BE2C (cell line): ENCODE results near the gene KBTBD12.
"Not testable (repeated sequence)": the region's sequence is repeated elsewhere in the genome, so short reads cannot be mapped to it uniquely, and the experiment has no call there.

Experiments
- DNase-seq: peaks from one replicate; pipeline ENCODE4 v3.0.0-alpha.2; 2020
- H3K27me3 ChIP-seq: fragments of 250-450 bp; sonication (Bioruptor Pico); 2 replicates; pipeline ENCODE4 v1.5.1; 2020; ENCODE audit warnings: mild to moderate bottlenecking
- H3K36me3 ChIP-seq: fragments of 250-450 bp; sonication (Bioruptor Pico); 2 replicates; pipeline ENCODE4 v1.5.1; 2020; ENCODE audit warnings: mild to moderate bottlenecking
- H3K4me1 ChIP-seq: fragments of 250-450 bp; sonication (Bioruptor Pico); 2 replicates; pipeline ENCODE4 v1.5.1; 2020
- H3K4me3 ChIP-seq: 2 replicates; pipeline ENCODE4 v1.5.1; 2011; ENCODE audit warnings: low read depth, low read length
- H3K9me3 ChIP-seq: fragments of 250-450 bp; sonication (Bioruptor Pico); 2 replicates; pipeline ENCODE4 v1.5.1; 2020
- CTCF ChIP-seq: IDR thresholded peaks from 2 replicates; pipeline ENCODE4 v1.5.1; 2012; ENCODE audit warnings: mild to moderate bottlenecking, low read depth, low read length

Gene KBTBD12

DNA sequence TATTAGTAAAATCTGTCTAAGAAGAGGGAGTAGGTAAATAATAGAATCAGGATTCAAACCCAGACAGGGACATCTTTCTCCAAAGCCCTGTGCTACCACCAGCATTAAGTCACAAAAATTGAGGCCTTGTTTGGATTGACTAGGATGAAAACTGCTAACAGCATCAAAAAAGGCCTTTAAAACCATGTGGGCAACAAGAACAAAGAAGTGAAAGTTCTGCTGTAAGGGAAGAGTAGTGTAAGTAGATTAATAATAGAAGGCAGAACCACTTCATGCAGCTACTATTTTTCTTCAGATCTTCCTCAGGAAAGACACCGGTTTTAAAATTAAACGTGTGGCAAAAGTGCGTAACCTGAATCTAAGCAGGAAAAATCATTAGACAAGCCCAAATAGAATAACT lies 15.3 kb upstream of the KBTBD12 start:
- Histone ChIP-seq H3K36me3 (no peaks in the 10 kb centered on the region), H3K27me3 (no peaks in the 10 kb centered on the region), H3K9me3 (no peaks in the 10 kb centered on the region), H3K4me3 (no peak overlapping the region), H3K4me1 (no peaks in the 10 kb centered on the region)
- DNase-seq: no peak
- TF ChIP-seq CTCF: no peak

DNA sequence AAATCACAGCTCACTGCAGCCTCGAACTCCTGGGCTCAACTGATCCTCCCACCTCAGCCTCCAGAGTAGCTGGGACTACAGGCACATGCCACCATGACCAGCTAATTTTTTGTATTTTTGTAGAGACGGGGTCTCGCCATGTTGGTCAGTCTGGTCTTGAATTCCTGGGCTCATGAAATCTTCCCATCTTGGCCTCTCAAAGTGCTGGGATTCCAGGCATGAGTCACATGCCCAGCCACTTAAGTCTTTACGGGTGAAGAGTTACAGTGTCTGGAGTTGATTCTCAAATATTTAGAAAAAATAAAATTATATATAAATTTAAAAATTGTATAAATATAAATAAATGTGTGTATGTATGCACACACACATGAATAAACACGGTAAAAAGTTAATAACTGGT lies 14.5 kb upstream of the KBTBD12 start:
- H3K9me3 ChIP-seq: no peaks in the 10 kb centered on the region
- no peaks in the 10 kb centered on the region for H3K36me3 ChIP-seq
- H3K27me3 ChIP-seq: no peaks in the 10 kb centered on the region
- DNase-seq: no peak
- H3K4me1 ChIP-seq: no peaks in the 10 kb centered on the region
- no peak overlapping the region for H3K4me3 ChIP-seq
- no peak for TF ChIP-seq CTCF

- TF ChIP-seq CTCF: no peak
- no peaks in the 10 kb centered on the region for H3K4me1 ChIP-seq
- H3K27me3 ChIP-seq: no peaks in the 10 kb centered on the region
- H3K9me3 ChIP-seq: no peaks in the 10 kb centered on the region
- H3K36me3 ChIP-seq: no peaks in the 10 kb centered on the region
- DNase-seq: no peak
- no peak overlapping the region for H3K4me3 ChIP-seq
Measured at GRCh38 chr3:127902486-127902885, 12.5 kb upstream of the KBTBD12 start.

DNA sequence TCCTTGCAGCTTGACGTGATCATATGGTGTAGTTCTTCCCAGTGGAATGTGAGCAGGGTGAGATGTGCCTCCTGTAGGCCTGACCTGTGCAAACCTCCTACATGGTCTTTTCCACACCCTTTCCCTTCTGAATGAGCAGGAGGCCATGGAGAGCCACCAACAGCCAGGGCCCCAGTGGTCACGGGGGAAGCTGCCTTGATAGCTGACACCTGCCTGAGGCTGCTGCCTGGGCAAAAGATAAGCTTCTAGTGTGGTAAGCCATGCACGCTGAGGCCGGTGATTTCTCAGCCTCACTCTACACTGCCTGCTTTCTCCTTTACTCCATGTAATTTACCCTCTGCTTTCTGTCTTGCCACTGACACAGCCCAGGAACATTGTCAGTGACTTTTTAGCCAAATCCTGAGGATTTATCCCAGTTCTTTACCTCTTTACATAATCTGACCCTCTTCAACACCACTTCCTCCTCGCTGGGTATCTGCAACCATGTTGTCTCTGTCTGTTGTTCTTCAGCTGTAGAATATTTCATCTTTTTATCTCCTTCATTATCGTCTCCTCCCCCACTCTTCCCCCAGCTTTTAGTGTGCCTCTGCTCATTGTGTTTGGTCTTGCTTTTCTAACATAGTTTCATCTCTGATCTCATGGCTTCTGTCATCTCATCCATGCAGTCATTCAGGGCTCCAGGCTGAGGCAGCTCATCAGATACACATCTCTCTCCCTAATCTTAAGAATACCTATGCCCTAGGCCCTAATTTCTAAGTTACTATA lies 11.2 kb upstream of the KBTBD12 start:
- peak; percentile 24 for DNase-seq
- TF ChIP-seq CTCF: no peak
- H3K4me3 ChIP-seq: no peak overlapping the region

GRCh38 chr3:127905556-127905955 lies 9.5 kb upstream of the KBTBD12 start:
- TF ChIP-seq CTCF: no peak
- DNase-seq: no peak
- Histone ChIP-seq H3K9me3 (no peaks in the 10 kb centered on the region), H3K4me1 (no peaks in the 10 kb centered on the region), H3K36me3 (no peaks in the 10 kb centered on the region), H3K4me3 (no peak overlapping the region), H3K27me3 (no peaks in the 10 kb centered on the region)

More for the DNA sequence above, 11.2 kb upstream of the KBTBD12 start:
- Histone ChIP-seq H3K27me3 (no peaks in the 10 kb centered on the region), H3K9me3 (no peaks in the 10 kb centered on the region), H3K4me1 (no peaks in the 10 kb centered on the region), H3K36me3 (no peaks in the 10 kb centered on the region)

DNA sequence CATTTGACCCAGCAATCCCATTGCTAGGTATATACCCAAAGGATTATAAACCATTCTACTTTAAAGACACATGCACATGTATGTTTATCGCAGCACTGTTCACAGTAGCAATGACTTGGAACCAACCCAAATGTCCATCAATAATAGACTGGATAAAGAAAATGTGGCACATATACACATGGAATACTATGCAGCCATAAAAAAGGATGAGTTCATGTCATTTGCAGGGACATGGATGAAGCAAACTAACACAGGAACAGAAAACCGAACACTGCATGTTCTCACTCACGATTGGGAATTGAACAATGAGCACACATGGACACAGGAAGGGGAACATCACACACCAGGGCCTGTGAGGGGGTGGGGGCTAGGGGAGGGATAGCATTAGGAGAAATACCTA lies 8.4 kb upstream of the KBTBD12 start:
- not testable (repeated sequence) for H3K4me1 ChIP-seq, H3K4me3 ChIP-seq, DNase-seq, H3K27me3 ChIP-seq, H3K36me3 ChIP-seq, H3K9me3 ChIP-seq

DNA sequence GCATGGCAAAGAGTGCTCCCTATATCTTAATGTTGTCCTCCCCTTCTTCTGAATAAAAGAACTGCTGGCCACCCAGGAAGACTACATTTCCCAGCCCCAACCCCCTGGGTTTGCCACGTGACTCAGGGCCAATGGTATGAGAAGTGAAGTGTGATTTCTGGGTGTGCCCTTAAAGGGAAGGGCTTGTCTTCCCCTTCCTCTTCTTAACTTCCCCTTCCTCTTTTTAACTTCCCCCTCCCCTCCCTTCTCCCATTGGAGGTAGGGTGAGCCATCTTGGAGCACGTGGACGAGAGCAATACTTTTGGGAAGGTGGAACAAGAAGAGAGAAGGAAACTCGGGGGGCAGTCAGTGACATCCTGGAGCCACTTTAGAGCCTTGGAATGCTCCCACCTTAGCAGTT lies 6.8 kb upstream of the KBTBD12 start:
- H3K36me3 ChIP-seq: no peaks in the 10 kb centered on the region
- no peak for TF ChIP-seq CTCF
- DNase-seq: no peak
- H3K9me3 ChIP-seq: no peaks in the 10 kb centered on the region
- H3K27me3 ChIP-seq: no peaks in the 10 kb centered on the region
- H3K4me3 ChIP-seq: no peak overlapping the region
- no peaks in the 10 kb centered on the region for H3K4me1 ChIP-seq
